ENCODE results near the gene KRTAP8-1. TPM values are rescaled to one million over a fixed set of nuclear protein-coding genes. Genes with fewer than 3 reads are reported as not detected.

Gene KRTAP8-1, protein sequence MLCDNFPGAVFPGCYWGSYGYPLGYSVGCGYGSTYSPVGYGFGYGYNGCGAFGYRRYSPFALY
- total RNA-seq (2022; extraction: Qiagen RNA extraction; ENCODE audit: low read depth) = not detected in 5 replicates

DNA sequence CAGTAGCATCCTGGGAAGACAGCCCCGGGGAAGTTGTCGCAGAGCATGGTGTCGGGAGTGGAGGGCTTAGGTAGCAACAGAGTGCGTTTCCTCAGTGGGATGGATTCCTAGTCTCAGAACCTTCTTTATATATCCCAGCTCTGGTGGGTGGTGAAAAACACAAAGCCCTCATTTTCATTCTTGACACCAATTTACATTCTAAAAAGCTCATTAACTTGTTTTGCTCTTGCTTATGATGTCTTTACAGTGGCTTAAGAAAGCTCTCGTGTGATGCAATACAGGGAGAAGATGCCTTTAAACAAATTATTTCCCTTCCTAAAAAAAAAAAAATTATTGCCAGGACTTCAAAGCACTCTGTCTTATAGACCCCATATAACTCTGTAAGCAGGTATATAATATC lies at the start of gene KRTAP8-1:
KRTAP8-1 (minus strand) TSS at position 101 of the 400 bp plus-strand sequence; CDS start at position 47, 54 bp downstream.

DNA sequence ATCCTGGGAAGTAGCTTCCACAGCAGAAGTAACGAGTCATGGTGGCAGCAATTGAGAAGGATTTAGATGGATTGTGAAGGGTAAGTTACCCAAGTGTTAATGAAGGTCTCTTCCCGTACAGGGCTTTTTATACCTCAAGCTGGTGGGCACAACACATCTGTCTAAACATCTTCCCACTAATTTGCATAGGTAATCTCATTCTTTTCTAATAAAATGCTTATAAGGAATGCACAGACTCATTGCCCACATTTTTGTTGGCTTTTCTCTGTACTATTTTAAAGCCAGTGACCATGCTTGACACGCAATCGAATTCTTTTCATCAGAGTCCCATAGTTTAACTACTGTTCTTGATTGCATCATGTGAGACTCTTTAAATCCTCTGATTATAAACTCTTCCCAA lies 16.6 kb upstream of the KRTAP8-1 start, which contains the start of gene KRTAP7-1:
KRTAP7-1 (minus strand) TSS at position 101 of the 400 bp plus-strand sequence; CDS start at position 40, 61 bp downstream.

Other genes with a start within 250 kb of the KRTAP8-1 start
- gene KRTAP22-2, start 222.9 kb downstream of the KRTAP8-1 start, total RNA-seq (2022; extraction: Qiagen RNA extraction; ENCODE audit: low read depth) = not detected in 5 replicates
- not detected in 5 replicates for gene KRTAP6-3, start 220.8 kb downstream of the KRTAP8-1 start, total RNA-seq (2022; extraction: Qiagen RNA extraction; ENCODE audit: low read depth)
- gene KRTAP6-2, start 214.4 kb downstream of the KRTAP8-1 start, total RNA-seq (2022; extraction: Qiagen RNA extraction; ENCODE audit: low read depth) = not detected in 5 replicates
- not detected in 5 replicates for gene KRTAP22-1, start 212.2 kb downstream of the KRTAP8-1 start, total RNA-seq (2022; extraction: Qiagen RNA extraction; ENCODE audit: low read depth)
- gene KRTAP6-1, start 199.3 kb downstream of the KRTAP8-1 start, total RNA-seq (2022; extraction: Qiagen RNA extraction; ENCODE audit: low read depth) = not detected in 5 replicates
- gene KRTAP20-1, start 196.8 kb downstream of the KRTAP8-1 start, total RNA-seq (2022; extraction: Qiagen RNA extraction; ENCODE audit: low read depth) = not detected in 5 replicates
- gene KRTAP20-4, start 192.6 kb downstream of the KRTAP8-1 start, total RNA-seq (2022; extraction: Qiagen RNA extraction; ENCODE audit: low read depth) = not detected in 5 replicates
- not detected in 5 replicates for gene KRTAP20-2, start 178.1 kb downstream of the KRTAP8-1 start, total RNA-seq (2022; extraction: Qiagen RNA extraction; ENCODE audit: low read depth)
- gene KRTAP20-3, start 170.4 kb downstream of the KRTAP8-1 start, total RNA-seq (2022; extraction: Qiagen RNA extraction; ENCODE audit: low read depth) = not detected in 5 replicates
- gene KRTAP21-3, start 94.5 kb downstream of the KRTAP8-1 start, total RNA-seq (2022; extraction: Qiagen RNA extraction; ENCODE audit: low read depth) = not detected in 5 replicates
- gene KRTAP21-2, start 66.0 kb downstream of the KRTAP8-1 start, total RNA-seq (2022; extraction: Qiagen RNA extraction; ENCODE audit: low read depth) = not detected in 5 replicates
- not detected in 5 replicates for gene KRTAP21-1, start 57.8 kb downstream of the KRTAP8-1 start, total RNA-seq (2022; extraction: Qiagen RNA extraction; ENCODE audit: low read depth)
- not detected in 5 replicates for gene KRTAP7-1, start 16.5 kb upstream of the KRTAP8-1 start, total RNA-seq (2022; extraction: Qiagen RNA extraction; ENCODE audit: low read depth)
- gene KRTAP11-1, start 68.3 kb upstream of the KRTAP8-1 start, total RNA-seq (2022; extraction: Qiagen RNA extraction; ENCODE audit: low read depth) = not detected in 5 replicates
- not detected in 5 replicates for gene KRTAP19-8, start 225.2 kb upstream of the KRTAP8-1 start, total RNA-seq (2022; extraction: Qiagen RNA extraction; ENCODE audit: low read depth)